ENCODE measurements around the gene SIK3. TPM values are rescaled to one million over a fixed set of nuclear protein-coding genes. Genes with fewer than 3 reads are reported as not detected.
"Not testable (repeated sequence)": the region's sequence is repeated elsewhere in the genome, so short reads cannot be mapped to it uniquely, and the experiment has no call there.

Gene SIK3
- total RNA-seq, 1 experiment from 2014 or later = 17.4 TPM

GRCh38 chr11:116836632-116836991 is 261.6 kb downstream of the SIK3 start:
- Mint-ChIP-seq H3K27me3 (ENCODE audit: unreplicated experiment) (peaks cover 14% of the 10 kb centered on the region), H3K9me3 (ENCODE audit: low read depth, unreplicated experiment) (no peaks in the 10 kb centered on the region), H3K27ac (ENCODE audit: unreplicated experiment) (no peak overlapping the region), H3K4me3 (ENCODE audit: low read depth, unreplicated experiment) (no peak overlapping the region), H3K4me1 (ENCODE audit: low read depth, unreplicated experiment) (no peaks in the 10 kb centered on the region), H3K36me3 (ENCODE audit: insufficient read depth, unreplicated experiment) (no peaks in the 10 kb centered on the region)
- CTCF ChIA-PET = interaction anchor here (1.2 to 1.6 kb wide), 3 partner anchors 46 to 269 kb away, joined by 5 to 39 read pairs (median 10); partner anchors contain the start of genes APOA5 and ZPR1
- BruUV-seq (replicated peaks) = no TSS peak
- DNase-seq = no peak
- TF ChIP-seq, protein P1, sequence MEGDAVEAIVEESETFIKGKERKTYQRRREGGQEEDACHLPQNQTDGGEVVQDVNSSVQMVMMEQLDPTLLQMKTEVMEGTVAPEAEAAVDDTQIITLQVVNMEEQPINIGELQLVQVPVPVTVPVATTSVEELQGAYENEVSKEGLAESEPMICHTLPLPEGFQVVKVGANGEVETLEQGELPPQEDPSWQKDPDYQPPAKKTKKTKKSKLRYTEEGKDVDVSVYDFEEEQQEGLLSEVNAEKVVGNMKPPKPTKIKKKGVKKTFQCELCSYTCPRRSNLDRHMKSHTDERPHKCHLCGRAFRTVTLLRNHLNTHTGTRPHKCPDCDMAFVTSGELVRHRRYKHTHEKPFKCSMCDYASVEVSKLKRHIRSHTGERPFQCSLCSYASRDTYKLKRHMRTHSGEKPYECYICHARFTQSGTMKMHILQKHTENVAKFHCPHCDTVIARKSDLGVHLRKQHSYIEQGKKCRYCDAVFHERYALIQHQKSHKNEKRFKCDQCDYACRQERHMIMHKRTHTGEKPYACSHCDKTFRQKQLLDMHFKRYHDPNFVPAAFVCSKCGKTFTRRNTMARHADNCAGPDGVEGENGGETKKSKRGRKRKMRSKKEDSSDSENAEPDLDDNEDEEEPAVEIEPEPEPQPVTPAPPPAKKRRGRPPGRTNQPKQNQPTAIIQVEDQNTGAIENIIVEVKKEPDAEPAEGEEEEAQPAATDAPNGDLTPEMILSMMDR (IDR thresholded peaks at IDR 0.05; ENCODE audit: unreplicated experiment) = no peak
- intact Hi-C loops (cut with micrococcal nuclease; ENCODE audit: unreplicated experiment) = loop anchor here (5.0 kb wide), 1 partner anchor 44 kb away; the partner anchor contains the start of gene APOA5

GRCh38 chr11:116835791-116836631 is 262.2 kb downstream of the SIK3 start:
- no TSS peak for BruUV-seq (replicated peaks)
- no peaks in the 10 kb centered on the region for H3K9me3 Mint-ChIP-seq (ENCODE audit: low read depth, unreplicated experiment)
- H3K27me3 Mint-ChIP-seq (ENCODE audit: unreplicated experiment) = peaks cover 14% of the 10 kb centered on the region
- TF ChIP-seq, protein P1 (IDR thresholded peaks at IDR 0.05; ENCODE audit: unreplicated experiment) = no peak
- DNase-seq = peak; percentile 76
- H3K27ac Mint-ChIP-seq (ENCODE audit: unreplicated experiment) = no peak overlapping the region
- H3K4me1 Mint-ChIP-seq (ENCODE audit: low read depth, unreplicated experiment) = no peaks in the 10 kb centered on the region
- CTCF ChIA-PET = interaction anchor here (0.8 to 1.6 kb wide), 5 partner anchors 9 to 270 kb away, joined by 3 to 39 read pairs (median 5); partner anchors contain the start of genes APOA5 and ZPR1
- intact Hi-C loops (cut with micrococcal nuclease; ENCODE audit: unreplicated experiment) = loop anchor here (5.0 kb wide), 1 partner anchor 44 kb away; the partner anchor contains the start of gene APOA5
- no peaks in the 10 kb centered on the region for H3K36me3 Mint-ChIP-seq (ENCODE audit: insufficient read depth, unreplicated experiment)
- H3K4me3 Mint-ChIP-seq (ENCODE audit: low read depth, unreplicated experiment) = peak overlapping the region; percentile 43

GRCh38 chr11:116835042-116835772 is 263.0 kb downstream of the SIK3 start:
- Mint-ChIP-seq H3K36me3 (ENCODE audit: insufficient read depth, unreplicated experiment) (no peaks in the 10 kb centered on the region), H3K9me3 (ENCODE audit: low read depth, unreplicated experiment) (no peaks in the 10 kb centered on the region), H3K4me3 (ENCODE audit: low read depth, unreplicated experiment) (peak overlapping the region; percentile 43), H3K27me3 (ENCODE audit: unreplicated experiment) (peaks cover 14% of the 10 kb centered on the region), H3K27ac (ENCODE audit: unreplicated experiment) (no peak overlapping the region), H3K4me1 (ENCODE audit: low read depth, unreplicated experiment) (no peaks in the 10 kb centered on the region)
- TF ChIP-seq, protein P1 (IDR thresholded peaks at IDR 0.05; ENCODE audit: unreplicated experiment) = no peak
- no TSS peak for BruUV-seq (replicated peaks)
- no peak for DNase-seq
- intact Hi-C loops (cut with micrococcal nuclease; ENCODE audit: unreplicated experiment) = loop anchor here (5.0 kb wide), 1 partner anchor 43 kb away; the partner anchor contains the start of gene APOA5
- CTCF ChIA-PET = interaction anchor here (0.8 to 1.6 kb wide), 5 partner anchors 8 to 271 kb away, joined by 3 to 39 read pairs (median 5); partner anchors contain the start of genes APOA5 and ZPR1

GRCh38 chr11:116834535-116835041 is 263.6 kb downstream of the SIK3 start:
- H3K27ac Mint-ChIP-seq (ENCODE audit: unreplicated experiment); DNase-seq; H3K4me1 Mint-ChIP-seq (ENCODE audit: low read depth, unreplicated experiment); CTCF ChIA-PET; H3K9me3 Mint-ChIP-seq (ENCODE audit: low read depth, unreplicated experiment); H3K4me3 Mint-ChIP-seq (ENCODE audit: low read depth, unreplicated experiment); H3K36me3 Mint-ChIP-seq (ENCODE audit: insufficient read depth, unreplicated experiment); BruUV-seq (replicated peaks): not testable (repeated sequence)
- peaks cover 14% of the 10 kb centered on the region for H3K27me3 Mint-ChIP-seq (ENCODE audit: unreplicated experiment)
- intact Hi-C loops (cut with micrococcal nuclease; ENCODE audit: unreplicated experiment) = loop anchor here (5.0 kb wide), 1 partner anchor 42 kb away; the partner anchor contains the start of gene APOA5
